Measurements from ENCODE around the gene CORO2A.

Gene CORO2A

DNA sequence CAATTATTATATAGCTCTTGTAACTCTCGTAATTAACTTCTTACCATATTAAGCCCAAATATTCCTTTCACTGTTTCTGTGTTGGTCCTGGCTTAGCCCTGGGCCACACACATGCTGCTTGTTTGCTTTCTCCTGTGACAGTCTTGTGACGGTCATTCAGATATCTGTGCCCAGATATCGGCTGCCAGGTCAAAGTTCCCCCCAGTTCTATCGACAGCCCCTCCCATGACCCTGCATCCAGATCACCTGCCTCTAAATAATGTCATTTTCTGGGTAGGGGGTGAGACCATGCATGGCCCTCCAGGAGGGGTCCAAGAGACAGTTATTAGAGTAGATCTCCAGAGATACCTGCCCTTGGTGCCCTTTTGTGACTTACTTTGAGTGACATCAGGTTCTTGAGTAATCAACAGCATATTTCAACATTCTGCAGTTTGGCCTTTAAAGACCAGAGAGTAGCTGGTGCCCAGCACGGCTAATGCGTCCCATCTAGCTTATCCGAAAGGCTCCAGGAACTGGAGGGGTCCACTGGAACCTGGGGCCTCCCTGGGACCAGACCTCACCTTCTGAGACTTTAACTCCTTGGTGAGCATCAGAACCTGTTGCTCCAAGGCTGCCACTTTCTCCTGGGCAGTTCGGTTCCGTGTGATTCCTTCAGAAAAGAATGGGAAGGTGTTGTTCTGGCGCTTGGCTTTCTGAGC is 36.1 kb upstream of the CORO2A start:
- DNase-seq (ENCODE audit: low spot score) = no peak
- in situ Hi-C loops (cut with MboI; ENCODE audit: low sequenced_read_pairs, unreplicated experiment) = no loop called here
- no peak for TF ChIP-seq CTCF (IDR thresholded peaks at IDR 0.05; ENCODE audit: borderline replicate concordance, control extremely low read depth, extremely low read depth, insufficient read depth, missing control alignments)

- no peak for TF ChIP-seq CTCF (IDR thresholded peaks at IDR 0.05; ENCODE audit: borderline replicate concordance, control extremely low read depth, extremely low read depth, insufficient read depth, missing control alignments)
- no peak for DNase-seq (ENCODE audit: low spot score)
- in situ Hi-C loops (cut with MboI; ENCODE audit: low sequenced_read_pairs, unreplicated experiment) = no loop called here
Observed at GRCh38 chr9:98227883-98228282, 35.4 kb upstream of the CORO2A start.

DNA sequence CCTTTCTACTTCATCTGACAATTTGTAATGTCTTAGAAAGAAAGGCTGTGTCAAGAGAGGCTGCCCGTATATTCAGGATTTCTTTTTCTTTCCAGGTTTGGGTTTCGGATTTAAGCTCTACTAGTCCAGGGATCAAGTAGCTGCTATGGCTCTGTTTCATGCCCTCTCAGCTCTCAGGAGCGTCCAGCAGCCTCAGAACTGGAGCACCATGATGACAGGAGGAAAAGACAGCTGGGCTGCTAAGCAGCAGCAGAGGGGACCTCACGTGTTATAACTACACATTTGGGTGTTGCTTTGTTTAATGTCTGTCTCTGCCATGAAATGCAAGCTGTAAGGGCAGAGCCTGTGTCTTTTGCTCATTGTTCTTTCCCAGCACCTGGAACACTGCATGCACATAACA is 34.5 kb upstream of the CORO2A start:
- TF ChIP-seq CTCF (IDR thresholded peaks at IDR 0.05; ENCODE audit: borderline replicate concordance, control extremely low read depth, extremely low read depth, insufficient read depth, missing control alignments) = no peak
- in situ Hi-C loops (cut with MboI; ENCODE audit: low sequenced_read_pairs, unreplicated experiment) = no loop called here
- no peak for DNase-seq (ENCODE audit: low spot score)

DNA sequence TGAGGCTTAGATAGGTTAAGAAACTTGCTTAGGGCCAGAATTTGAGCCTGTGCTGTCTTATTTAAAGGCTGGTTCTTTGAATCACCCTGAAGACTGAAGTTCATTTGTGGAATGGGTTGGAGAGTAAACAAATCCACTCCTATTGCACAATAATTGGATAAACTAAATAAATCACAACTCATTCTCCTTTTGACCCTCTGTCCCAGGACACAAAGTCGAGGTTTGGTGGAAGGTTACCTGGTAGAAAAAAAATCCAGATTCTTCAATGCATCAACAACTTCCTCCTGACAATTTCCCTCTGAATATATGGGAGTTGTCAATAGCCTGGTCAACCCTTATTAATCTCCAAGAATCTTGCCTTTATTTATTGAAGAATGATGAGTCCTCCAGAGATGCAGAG is 34.1 kb upstream of the CORO2A start:
- no peak for TF ChIP-seq CTCF (IDR thresholded peaks at IDR 0.05; ENCODE audit: borderline replicate concordance, control extremely low read depth, extremely low read depth, insufficient read depth, missing control alignments)
- in situ Hi-C loops (cut with MboI; ENCODE audit: low sequenced_read_pairs, unreplicated experiment) = no loop called here

GRCh38 chr9:98225015-98225442 is 32.6 kb upstream of the CORO2A start:
- in situ Hi-C loops (cut with MboI; ENCODE audit: low sequenced_read_pairs, unreplicated experiment) = no loop called here
- DNase-seq (ENCODE audit: low spot score) = no peak
- TF ChIP-seq CTCF (IDR thresholded peaks at IDR 0.05; ENCODE audit: borderline replicate concordance, control extremely low read depth, extremely low read depth, insufficient read depth, missing control alignments) = no peak

More for the DNA sequence above, 34.1 kb upstream of the CORO2A start:
- DNase-seq (ENCODE audit: low spot score) = no peak

DNA sequence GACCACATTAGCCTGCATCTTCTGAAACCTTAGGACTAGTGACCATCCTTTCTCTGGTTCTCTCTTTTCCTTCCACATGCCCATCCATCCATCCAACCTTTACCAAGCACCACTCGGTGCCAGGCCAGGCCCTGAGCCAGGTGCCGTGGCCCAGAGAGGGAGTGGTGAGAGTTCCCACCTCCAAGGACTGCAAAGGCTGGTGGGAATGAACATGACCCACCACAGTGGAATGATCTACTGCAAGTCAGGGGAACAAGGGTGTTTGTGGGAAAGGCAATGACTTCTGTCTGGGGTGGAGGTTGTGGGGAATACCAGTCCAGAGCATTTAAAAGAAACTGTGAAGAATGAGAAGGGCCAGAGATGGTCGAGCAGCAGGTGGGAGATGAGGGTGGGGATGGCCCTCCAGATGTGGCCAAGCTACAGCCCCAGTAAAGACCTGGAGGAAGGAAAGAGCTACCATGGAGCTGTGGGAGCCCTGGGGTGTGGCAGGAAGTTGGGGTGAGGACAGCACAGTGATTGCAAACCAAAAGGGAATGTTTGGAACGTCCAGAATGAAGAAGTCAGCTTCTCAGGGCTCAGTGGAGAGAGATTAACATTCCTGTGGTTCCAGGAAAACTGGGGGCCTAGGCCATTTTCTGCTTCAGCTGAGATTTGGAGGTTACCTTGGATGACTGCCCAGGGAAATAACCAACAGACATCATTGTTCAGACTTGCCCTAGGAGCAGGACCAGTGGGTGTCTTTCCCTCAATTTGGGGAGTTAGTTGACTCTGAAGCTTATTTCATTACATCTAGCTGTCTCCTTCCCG is 30.7 kb upstream of the CORO2A start:
- DNase-seq (ENCODE audit: low spot score) = no peak
- in situ Hi-C loops (cut with MboI; ENCODE audit: low sequenced_read_pairs, unreplicated experiment) = no loop called here
- TF ChIP-seq CTCF (IDR thresholded peaks at IDR 0.05; ENCODE audit: borderline replicate concordance, control extremely low read depth, extremely low read depth, insufficient read depth, missing control alignments) = no peak

Data from GM13976 (cell line).